IPS DF 19.7 (cell line): ENCODE measurements around the gene IRS2.

ENCODE experiments used
- DNase-seq: peaks from one replicate; pipeline ENCODE4 v3.0.0-alpha.2; 2013; ENCODE audit warnings: low read depth, low spot score

IRS2 gene

DNA sequence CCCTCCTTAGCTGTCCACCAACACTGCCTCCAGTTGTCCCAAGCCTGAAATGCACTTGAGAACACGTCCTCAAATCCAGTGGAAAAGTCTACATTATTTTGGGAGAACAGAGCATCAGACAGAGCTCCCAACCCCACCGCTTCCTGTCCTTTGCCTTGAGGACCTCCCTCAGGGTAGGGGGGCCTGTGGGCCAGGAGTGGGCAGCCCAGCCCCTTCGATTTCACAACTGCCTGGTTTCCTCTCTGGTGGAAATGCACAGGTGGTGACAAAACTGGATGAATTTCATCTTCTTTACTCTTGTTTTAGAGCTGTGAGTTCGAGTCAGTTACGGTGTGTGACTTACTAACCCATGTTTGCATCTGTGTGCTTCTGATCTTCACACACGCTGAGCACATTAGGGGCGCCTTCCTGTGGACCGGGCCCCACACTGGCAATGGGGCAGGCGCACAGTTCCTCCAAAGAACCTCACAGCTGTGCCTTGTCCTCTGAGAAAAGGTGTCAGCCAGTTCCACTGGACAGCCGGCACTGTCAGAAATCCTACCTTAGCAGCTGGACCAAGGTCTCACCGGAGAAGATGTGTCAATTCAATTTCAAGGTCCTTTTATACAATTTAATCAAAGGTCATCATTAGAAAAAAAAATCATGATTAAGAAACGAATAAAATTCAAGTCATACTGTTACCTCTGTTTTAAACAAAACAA, 80.2 kb downstream of the IRS2 start:
- DNase-seq: no peak

DNA sequence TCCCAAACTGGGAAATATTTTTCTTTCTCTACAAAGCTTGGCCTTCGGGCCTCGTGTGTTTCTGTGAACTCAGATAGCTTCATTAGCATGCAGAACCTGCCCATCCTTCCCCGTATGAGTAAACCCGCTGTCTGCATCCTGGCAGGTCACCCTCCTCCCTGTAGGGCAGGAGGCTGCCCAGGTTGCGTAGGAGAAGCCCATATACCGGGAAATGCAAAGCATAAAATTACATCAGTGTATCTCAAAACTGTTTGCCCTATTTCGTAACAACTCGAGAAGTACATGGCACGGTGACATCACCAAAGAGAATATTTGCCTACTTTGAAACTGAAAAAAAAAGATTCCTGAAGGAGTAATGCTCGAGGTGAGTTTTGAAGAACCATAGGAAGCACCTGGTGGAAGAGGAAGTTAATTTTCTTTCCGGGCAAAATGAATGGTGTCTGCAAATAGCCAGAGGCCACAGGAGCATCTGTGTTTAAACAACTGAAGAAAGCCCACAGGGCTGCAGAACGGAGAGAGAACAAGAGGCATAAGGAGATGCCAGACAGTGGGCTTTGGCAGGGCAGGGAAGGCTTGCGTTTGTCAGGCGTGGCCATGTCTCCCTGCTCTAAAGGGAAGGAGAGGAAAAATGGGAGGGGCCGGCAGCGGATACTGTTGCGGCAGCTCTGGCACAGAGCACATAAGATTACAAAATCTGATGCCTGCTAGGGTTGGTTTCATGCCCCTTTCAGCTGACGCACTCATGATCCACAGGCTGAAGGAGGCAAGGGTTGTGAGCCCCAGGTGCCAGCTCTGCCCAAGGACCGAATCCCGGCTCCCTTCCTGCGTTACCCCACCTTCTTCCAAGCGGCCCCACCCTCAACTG, 81.4 kb downstream of the IRS2 start:
- no peak for DNase-seq

DNA sequence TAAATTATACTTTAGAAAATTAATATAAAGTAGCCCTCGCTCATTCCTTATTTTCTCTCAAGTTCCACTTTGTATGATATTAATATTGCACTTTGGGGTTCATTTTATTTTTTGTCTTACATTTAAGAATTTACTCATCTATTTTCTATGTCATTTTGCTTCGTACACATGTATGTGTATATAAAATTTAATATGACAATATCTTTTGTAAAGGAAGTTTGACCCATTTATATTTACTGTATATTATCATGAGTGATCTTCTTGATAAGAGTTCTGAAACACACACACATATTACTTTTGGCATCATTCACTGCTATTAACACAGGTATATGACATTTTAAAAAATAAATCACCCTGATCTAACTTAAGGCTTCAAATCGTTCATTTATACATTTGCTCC, 83.1 kb downstream of the IRS2 start:
- DNase-seq: no peak
